T1000 (cell line): ENCODE results near the gene ENTREP1.
"Not testable (repeated sequence)": the region's sequence is repeated elsewhere in the genome, so short reads cannot be mapped to it uniquely, and the experiment has no call there.

Source experiments
- DNase-seq: peaks from one replicate; lab custom pipeline; 2025; ENCODE audit warnings: mixed read lengths; lab: John Stamatoyannopoulos, UW

ENTREP1 gene

GRCh38 chr9:69324549-69325401, at the start of gene ENTREP1:
TSS of gene ENTREP1 (plus strand) at chr9:69325215. CDS start at chr9:69325310, 95 bp downstream.
- peak; percentile 7 for DNase-seq

- no peak for DNase-seq
These were observed 48.2 kb upstream of the ENTREP1 start for GRCh38 chr9:69276775-69277174.

GRCh38 chr9:69279084-69279731, 45.8 kb upstream of the ENTREP1 start:
- no peak for DNase-seq

- DNase-seq: no peak
These were observed 45.3 kb upstream of the ENTREP1 start for GRCh38 chr9:69279733-69280132.

GRCh38 chr9:69283003-69283402, 42.0 kb upstream of the ENTREP1 start:
- DNase-seq: no peak

- DNase-seq: no peak
These were observed 32.9 kb upstream of the ENTREP1 start for GRCh38 chr9:69292078-69292477.

GRCh38 chr9:69293156-69293555, 31.9 kb upstream of the ENTREP1 start:
- no peak for DNase-seq

- DNase-seq: no peak
These were observed 29.0 kb upstream of the ENTREP1 start for GRCh38 chr9:69295872-69296552.

- DNase-seq: no peak
These were observed 27.6 kb upstream of the ENTREP1 start for GRCh38 chr9:69297300-69297980.

- no peak for DNase-seq
These were observed 25.7 kb upstream of the ENTREP1 start for GRCh38 chr9:69299315-69299714.

GRCh38 chr9:69299826-69300225, 25.2 kb upstream of the ENTREP1 start:
- DNase-seq: no peak

GRCh38 chr9:69303331-69303730, 21.7 kb upstream of the ENTREP1 start:
- DNase-seq: no peak

- DNase-seq: not testable (repeated sequence)
These were observed 18.0 kb upstream of the ENTREP1 start for GRCh38 chr9:69306895-69307445.

GRCh38 chr9:69307446-69308205, 17.4 kb upstream of the ENTREP1 start:
- DNase-seq: no peak

GRCh38 chr9:69308206-69308931, 16.6 kb upstream of the ENTREP1 start:
- DNase-seq: no peak

- DNase-seq: no peak
These were observed 11.8 kb upstream of the ENTREP1 start for GRCh38 chr9:69313175-69313574.

- no peak for DNase-seq
These were observed 10.5 kb upstream of the ENTREP1 start for GRCh38 chr9:69314547-69314946.

GRCh38 chr9:69317081-69317480, 7.9 kb upstream of the ENTREP1 start:
- no peak for DNase-seq

- no peak for DNase-seq
These were observed 7.1 kb upstream of the ENTREP1 start for GRCh38 chr9:69317894-69318293.

- DNase-seq: no peak
These were observed 5.5 kb upstream of the ENTREP1 start for GRCh38 chr9:69319324-69320025.
